GM06990 (cell line): Measurements from ENCODE around the gene PRR5L.
A peak's percentile ranks its signal among the peaks of the same experiment; 100 is the strongest.

Experiments
- DNase-seq: peaks from one replicate; pipeline ENCODE4 v3.0.0-alpha.2; 2011; ENCODE audit not compliant: insufficient read length; ENCODE audit errors: extremely low read depth
- H3K27me3 ChIP-seq: replicated peaks from 2 replicates; pipeline ENCODE4 v1.6.0; 2011; ENCODE audit warnings: low read length; ENCODE audit not compliant: control insufficient read depth, insufficient read depth
- H3K36me3 ChIP-seq: 2 replicates; pipeline ENCODE4 v1.5.1; 2011; ENCODE audit warnings: low read length; ENCODE audit not compliant: control insufficient read depth, insufficient read depth
- H3K4me3 ChIP-seq: replicated peaks from 2 replicates; pipeline ENCODE4 v1.5.1; 2011; ENCODE audit warnings: low read depth, mild to moderate bottlenecking, control low read depth, low read length
- CTCF ChIP-seq: IDR thresholded peaks from 2 replicates; pipeline ENCODE4 v1.5.1; 2011; ENCODE audit warnings: low read length, control low read depth, mild to moderate bottlenecking, inconsistent platforms; ENCODE audit not compliant: insufficient read depth, poor library complexity, severe bottlenecking

The PRR5L gene

GRCh38 chr11:36376009-36376887 is 80.2 kb downstream of the PRR5L start:
- H3K36me3 ChIP-seq: no peaks in the 10 kb centered on the region
- no peak for DNase-seq
- peaks cover 2% of the 10 kb centered on the region for H3K27me3 ChIP-seq
- H3K4me3 ChIP-seq: peak overlapping the region; percentile 54
- TF ChIP-seq CTCF: no peak

GRCh38 chr11:36376888-36377758 is 81.0 kb downstream of the PRR5L start:
- Histone ChIP-seq H3K4me3 (peak overlapping the region; percentile 54), H3K27me3 (peaks cover 2% of the 10 kb centered on the region), H3K36me3 (no peaks in the 10 kb centered on the region)
- DNase-seq: peak; percentile 73
- peak; percentile 80 for TF ChIP-seq CTCF

- Histone ChIP-seq H3K4me3 (peak overlapping the region; percentile 54), H3K36me3 (no peaks in the 10 kb centered on the region), H3K27me3 (peaks cover 2% of the 10 kb centered on the region)
- no peak for DNase-seq
- no peak for TF ChIP-seq CTCF
These were observed 81.9 kb downstream of the PRR5L start for GRCh38 chr11:36377759-36378564.

- no peak for TF ChIP-seq CTCF
- DNase-seq: no peak
- Histone ChIP-seq H3K27me3 (peaks cover 2% of the 10 kb centered on the region), H3K4me3 (no peak overlapping the region), H3K36me3 (no peaks in the 10 kb centered on the region)
These were observed 83.6 kb downstream of the PRR5L start for GRCh38 chr11:36379653-36380052.

GRCh38 chr11:36380296-36381014 is 84.4 kb downstream of the PRR5L start:
- Histone ChIP-seq H3K27me3 (peaks cover 2% of the 10 kb centered on the region), H3K4me3 (no peak overlapping the region), H3K36me3 (no peaks in the 10 kb centered on the region)
- no peak for TF ChIP-seq CTCF
- no peak for DNase-seq
